GM19035 (cell line): ENCODE results near the gene SMARCA2.

Source experiments
- ATAC-seq: cut with Tn5 transposase; IDR thresholded peaks from one replicate; pipeline ENCODE4 v1.9.1; 2021; ENCODE audit not compliant: unreplicated experiment

SMARCA2 gene

GRCh38 chr9:2199999-2200796 is 185.1 kb downstream of the SMARCA2 start:
- ATAC-seq, result no peak

- no peak for ATAC-seq
These were observed 193.3 kb downstream of the SMARCA2 start for GRCh38 chr9:2208465-2208864.

GRCh38 chr9:2208991-2209390 is 193.8 kb downstream of the SMARCA2 start:
- no peak for ATAC-seq

- ATAC-seq, result no peak
These were observed 194.3 kb downstream of the SMARCA2 start for GRCh38 chr9:2209400-2209799.

- no peak for ATAC-seq
These were observed 195.1 kb downstream of the SMARCA2 start for GRCh38 chr9:2210201-2210600.

- no peak for ATAC-seq
These were observed 198.8 kb downstream of the SMARCA2 start for GRCh38 chr9:2213830-2214468.

- ATAC-seq, result no peak
These were observed 199.6 kb downstream of the SMARCA2 start for GRCh38 chr9:2214707-2215106.

- no peak for ATAC-seq
These were observed 200.8 kb downstream of the SMARCA2 start for GRCh38 chr9:2215921-2216441.

GRCh38 chr9:2216591-2216990 is 201.4 kb downstream of the SMARCA2 start:
- no peak for ATAC-seq

- ATAC-seq, result no peak
These were observed 202.4 kb downstream of the SMARCA2 start for GRCh38 chr9:2217540-2217939.

GRCh38 chr9:2220036-2220435 is 204.9 kb downstream of the SMARCA2 start:
- ATAC-seq, result no peak

GRCh38 chr9:2227144-2227867 is 212.2 kb downstream of the SMARCA2 start:
- no peak for ATAC-seq

GRCh38 chr9:2228132-2228531 is 213.0 kb downstream of the SMARCA2 start:
- no peak for ATAC-seq

GRCh38 chr9:2228641-2229040 is 213.5 kb downstream of the SMARCA2 start:
- no peak for ATAC-seq

GRCh38 chr9:2229109-2229721 is 214.1 kb downstream of the SMARCA2 start:
- no peak for ATAC-seq

- ATAC-seq, result no peak
These were observed 215.2 kb downstream of the SMARCA2 start for GRCh38 chr9:2230362-2230761.

GRCh38 chr9:2231101-2231500 is 216.0 kb downstream of the SMARCA2 start:
- ATAC-seq, result no peak

- ATAC-seq, result no peak
These were observed 216.7 kb downstream of the SMARCA2 start for GRCh38 chr9:2231829-2232228.

- ATAC-seq, result no peak
These were observed 218.1 kb downstream of the SMARCA2 start for GRCh38 chr9:2233274-2233673.

- no peak for ATAC-seq
These were observed 219.3 kb downstream of the SMARCA2 start for GRCh38 chr9:2234371-2234893.

GRCh38 chr9:2235623-2236022 is 220.5 kb downstream of the SMARCA2 start:
- ATAC-seq, result no peak
